Endodermal cell (in vitro differentiated cells): ENCODE data around the gene AKAP14. TPM values are rescaled to one million over a fixed set of nuclear protein-coding genes. Genes with fewer than 3 reads are reported as not detected.

ENCODE experiments used
- DNase-seq: peaks from one replicate; pipeline ENCODE4 v3.0.0-alpha.2; 2017
- H3K27ac ChIP-seq: 2 replicates; pipeline ENCODE4 v1.5.1; 2013; ENCODE audit warnings: mild to moderate bottlenecking, low read depth, low read length, moderate library complexity
- H3K27me3 ChIP-seq: 2 replicates; pipeline ENCODE4 v1.6.1; 2013; ENCODE audit warnings: mild to moderate bottlenecking, low read length, moderate library complexity; ENCODE audit not compliant: insufficient read depth, control insufficient read depth, poor library complexity, severe bottlenecking
- H3K36me3 ChIP-seq: 2 replicates; pipeline ENCODE4 v1.7.0; 2013; ENCODE audit warnings: mild to moderate bottlenecking, low read length, moderate library complexity; ENCODE audit not compliant: control insufficient read depth, insufficient read depth
- H3K4me1 ChIP-seq: one replicate; pipeline ENCODE4 v1.7.0; 2013; ENCODE audit warnings: low read length; ENCODE audit not compliant: control insufficient read depth, insufficient read depth
- H3K4me3 ChIP-seq: 2 replicates; pipeline ENCODE4 v1.5.1; 2013; ENCODE audit warnings: mild to moderate bottlenecking, low read length, moderate library complexity
- H3K9ac ChIP-seq: 2 replicates; pipeline ENCODE4 v1.6.1; 2013; ENCODE audit warnings: mild to moderate bottlenecking, low read length, moderate library complexity; ENCODE audit not compliant: poor library complexity, severe bottlenecking; ENCODE audit errors: extremely low read depth
- H3K9me3 ChIP-seq: 2 replicates; pipeline ENCODE4 v1.6.1; 2013; ENCODE audit warnings: mild to moderate bottlenecking, low read length, moderate library complexity; ENCODE audit not compliant: control insufficient read depth
- H3K27ac Mint-ChIP-seq: 2 replicates; pipeline ENCODE4 v1.8.0; 2020; ENCODE audit warnings: mixed read lengths
- H3K27me3 Mint-ChIP-seq: 2 replicates; pipeline ENCODE4 v1.8.0; 2021; ENCODE audit warnings: mild to moderate bottlenecking, mixed read lengths; ENCODE audit not compliant: insufficient read depth
- H3K36me3 Mint-ChIP-seq: 2 replicates; pipeline ENCODE4 v1.8.0; 2020; ENCODE audit warnings: low read depth, mixed read lengths
- H3K4me1 Mint-ChIP-seq: 2 replicates; pipeline ENCODE4 v1.8.0; 2020; ENCODE audit warnings: mixed read lengths
- H3K4me3 Mint-ChIP-seq: 2 replicates; pipeline ENCODE4 v1.8.0; 2020; ENCODE audit warnings: mild to moderate bottlenecking, moderate library complexity, mixed read lengths
- H3K9me3 Mint-ChIP-seq: 2 replicates; pipeline ENCODE4 v1.8.0; 2020; ENCODE audit warnings: mild to moderate bottlenecking, mixed read lengths
- WGBS, 2 experiments: methylation state at CpG; one replicate each; pipeline versions ENCODE4 v1.1.5 to v1.1.7; 2013; ENCODE audit warnings: missing lambda C conversion rate in 2 of 2, mixed read lengths in 1 of 2; ENCODE audit not compliant: insufficient coverage in 1 of 2, insufficient read length in 1 of 2; 5-methylcytosine and 5-hydroxymethylcytosine counted together
- total RNA-seq, 2 donors: library from RNA; stranded (reverse); fragmentation: NEBNext Ultra II Directional in 1 of 2; extraction: Animal tissue kit (Norgen Biotek cat#: 25700) in 1 of 2; gene quantifications; 2 replicates in 1 of 2; 3 replicates in 1 of 2; pipeline ENCODE4 v1.2.1, GENCODE V29; 2021
- TF ChIP-seq, protein P1 (sequence below): fragments of 200-600 bp; sonication (generic); conservative IDR thresholded peaks from 2 replicates; pipeline ENCODE4 v1.5.0; 2021; ENCODE audit warnings: antibody characterized with exemption, mild to moderate bottlenecking

AKAP14 gene
- total RNA-seq, 2 donors from 2014 or later = 0.79 TPM; not detected in 1

- Histone ChIP-seq H3K27me3 (no peaks in the 10 kb centered on the region), H3K4me1 (no peaks in the 10 kb centered on the region), H3K4me3 (peak overlapping the region; percentile 92), H3K27ac (peak overlapping the region; percentile 81), H3K9me3 (no peaks in the 10 kb centered on the region), H3K36me3 (no peaks in the 10 kb centered on the region), H3K9ac (peak overlapping the region; percentile 72)
- TF ChIP-seq, protein P1, sequence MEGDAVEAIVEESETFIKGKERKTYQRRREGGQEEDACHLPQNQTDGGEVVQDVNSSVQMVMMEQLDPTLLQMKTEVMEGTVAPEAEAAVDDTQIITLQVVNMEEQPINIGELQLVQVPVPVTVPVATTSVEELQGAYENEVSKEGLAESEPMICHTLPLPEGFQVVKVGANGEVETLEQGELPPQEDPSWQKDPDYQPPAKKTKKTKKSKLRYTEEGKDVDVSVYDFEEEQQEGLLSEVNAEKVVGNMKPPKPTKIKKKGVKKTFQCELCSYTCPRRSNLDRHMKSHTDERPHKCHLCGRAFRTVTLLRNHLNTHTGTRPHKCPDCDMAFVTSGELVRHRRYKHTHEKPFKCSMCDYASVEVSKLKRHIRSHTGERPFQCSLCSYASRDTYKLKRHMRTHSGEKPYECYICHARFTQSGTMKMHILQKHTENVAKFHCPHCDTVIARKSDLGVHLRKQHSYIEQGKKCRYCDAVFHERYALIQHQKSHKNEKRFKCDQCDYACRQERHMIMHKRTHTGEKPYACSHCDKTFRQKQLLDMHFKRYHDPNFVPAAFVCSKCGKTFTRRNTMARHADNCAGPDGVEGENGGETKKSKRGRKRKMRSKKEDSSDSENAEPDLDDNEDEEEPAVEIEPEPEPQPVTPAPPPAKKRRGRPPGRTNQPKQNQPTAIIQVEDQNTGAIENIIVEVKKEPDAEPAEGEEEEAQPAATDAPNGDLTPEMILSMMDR = no peak
- DNase-seq = no peak
- Mint-ChIP-seq H3K4me3 (peak overlapping the region; percentile 73), H3K36me3 (peaks cover 2% of the 10 kb centered on the region), H3K27me3 (no peaks in the 10 kb centered on the region), H3K9me3 (peaks cover 43% of the 10 kb centered on the region), H3K4me1 (no peaks in the 10 kb centered on the region), H3K27ac (peak overlapping the region; percentile 71)
- 0% methylated on average over 1 to 13 of the region's 14 CpGs for WGBS, 2 experiments
Measured at GRCh38 chrX:119942831-119943184, 47.1 kb downstream of the AKAP14 start.

- no peaks in the 10 kb centered on the region for H3K4me1 Mint-ChIP-seq
Measured at GRCh38 chrX:119943185-119943988, 47.7 kb downstream of the AKAP14 start, which contains the start of gene NKAP. TSS of gene NKAP (minus strand) at chrX:119943751. CDS start at chrX:119943605, 146 bp downstream.

GRCh38 chrX:119945481-119945880 lies 49.8 kb downstream of the AKAP14 start:
- H3K9me3 Mint-ChIP-seq = peaks cover 50% of the 10 kb centered on the region
- no peak for DNase-seq
- H3K27ac Mint-ChIP-seq = no peak overlapping the region
- H3K27ac ChIP-seq = no peak overlapping the region
- no peaks in the 10 kb centered on the region for H3K4me1 ChIP-seq
- H3K4me3 ChIP-seq = no peak overlapping the region
- no peak overlapping the region for H3K4me3 Mint-ChIP-seq
- H3K36me3 Mint-ChIP-seq = peaks cover 2% of the 10 kb centered on the region
- no peaks in the 10 kb centered on the region for H3K4me1 Mint-ChIP-seq
- WGBS, 2 experiments = 97% methylated on average over 6 of the region's 6 CpGs; no CpG with 5 or more reads in 1 of the 2 experiments
- no peak overlapping the region for H3K9ac ChIP-seq
- H3K36me3 ChIP-seq = no peaks in the 10 kb centered on the region
- no peaks in the 10 kb centered on the region for H3K27me3 Mint-ChIP-seq
- no peaks in the 10 kb centered on the region for H3K9me3 ChIP-seq
- TF ChIP-seq, protein P1 = no peak
- H3K27me3 ChIP-seq = no peaks in the 10 kb centered on the region

More at GRCh38 chrX:119943185-119943988, 47.7 kb downstream of the AKAP14 start, which contains the start of gene NKAP:
- H3K9ac ChIP-seq = peak within 1 kb of the TSS; percentile 72
- Mint-ChIP-seq H3K27ac (peak within 1 kb of the TSS; percentile 71), H3K9me3 (peaks cover 48% of the 10 kb centered on the region), H3K4me3 (peak within 1 kb of the TSS; percentile 73), H3K27me3 (no peaks in the 10 kb centered on the region), H3K36me3 (peaks cover 2% of the 10 kb centered on the region)
- peak within 1 kb of the TSS; percentile 92 for H3K4me3 ChIP-seq
- TF ChIP-seq, protein P1 = no peak
- no peaks in the 10 kb centered on the region for H3K4me1 ChIP-seq
- H3K27ac ChIP-seq = peak within 1 kb of the TSS; percentile 81
- DNase-seq = peak; percentile 92
- no peaks in the 10 kb centered on the region for H3K9me3 ChIP-seq
- no peaks in the 10 kb centered on the region for H3K27me3 ChIP-seq
- H3K36me3 ChIP-seq = no peaks in the 10 kb centered on the region
- WGBS, 2 experiments = 0% methylated on average over 16 to 58 of the region's 59 CpGs
